ENCODE measurements around the gene GAD1. TPM values are rescaled to one million over a fixed set of nuclear protein-coding genes. Genes with fewer than 3 reads are reported as not detected.

GAD1 gene
- total and polyA plus RNA-seq, 2 of the 4 experiments (the other 2 are of a cell fraction), result not detected

- no peak overlapping the region for H3K56ac ChIP-seq (ENCODE audit: extremely low read depth, insufficient read depth, low read length)
- no peak overlapping the region for H3K27ac ChIP-seq (ENCODE audit: insufficient read depth, low read length)
- H2BK20ac ChIP-seq (ENCODE audit: low read depth, low read length), result no peak overlapping the region
- no peak for TF ChIP-seq MAFK (IDR thresholded peaks at IDR 0.05; ENCODE audit: low read depth, low read length)
- no peak for TF ChIP-seq BHLHE40 (IDR thresholded peaks at IDR 0.05; ENCODE audit: low read depth, low read length)
- TF ChIP-seq MAZ (IDR thresholded peaks at IDR 0.05; ENCODE audit: borderline replicate concordance, low read depth, low read length), result no peak
- no peaks in the 10 kb centered on the region for H3K79me1 ChIP-seq (ENCODE audit: low read depth in 1 of 2, low read length in 2 of 2)
- no peaks in the 10 kb centered on the region for H3K9me3 ChIP-seq (ENCODE audit: control insufficient read depth, insufficient read depth, low read length)
- no peak overlapping the region for H3K4me2 ChIP-seq (ENCODE audit: low read depth, low read length)
- intact Hi-C loops (cut with micrococcal nuclease) (no loop called here), dilution Hi-C loops (cut with HindIII; ENCODE audit: low sequenced_read_pairs, unreplicated experiment) (no loop called here), in situ Hi-C loops (cut with MboI; ENCODE audit: low sequenced_read_pairs) (no loop called here)
- no peak overlapping the region for H2BK120ac ChIP-seq (ENCODE audit: low read depth, low read length)
- H4K8ac ChIP-seq (ENCODE audit: low read depth in 2 of 2, low read length in 2 of 2), result no peak overlapping the region
- H2BK15ac ChIP-seq (ENCODE audit: low read depth, low read length), result no peak overlapping the region
- H4K5ac ChIP-seq (ENCODE audit: low read depth, low read length), result no peak overlapping the region
- CTCF ChIA-PET, result interaction anchor here (1.4 kb wide), 1 partner anchor 14 kb away, joined by 5 read pairs; no protein-coding TSS in a partner anchor
- no peak overlapping the region for H2AFZ ChIP-seq (replicated peaks; ENCODE audit: low read length, poor library complexity)
- no peak for DNase-seq
- H3K4me3 ChIP-seq (ENCODE audit: insufficient read depth, low read depth, low read length), result no peak overlapping the region
- ATAC-seq (ENCODE audit: low read depth), result no peak
- H3K27me3 ChIP-seq (ENCODE audit: control insufficient read depth, insufficient read depth, low read length), result no peaks in the 10 kb centered on the region; the same call in 1 of the 2 replicates
- H3K23ac ChIP-seq (ENCODE audit: low read depth, low read length), result no peak overlapping the region
- no peaks in the 10 kb centered on the region for H4K20me1 ChIP-seq (ENCODE audit: insufficient read depth, low read length)
- H3K36me3 ChIP-seq (ENCODE audit: control insufficient read depth, insufficient read depth, low read length), result no peaks in the 10 kb centered on the region
- H3K4ac ChIP-seq (ENCODE audit: low read depth, low read length), result no peak overlapping the region
- H3K4me1 ChIP-seq (ENCODE audit: control insufficient read depth, insufficient read depth, low read length), result no peaks in the 10 kb centered on the region
- BruUV-seq (replicated peaks), result no TSS peak
- POLR2A ChIA-PET (ENCODE audit: unreplicated experiment), result no interaction called here
- H4K91ac ChIP-seq (ENCODE audit: insufficient read depth, low read depth, low read length), result no peak overlapping the region
- no peak overlapping the region for H3K14ac ChIP-seq (replicated peaks; ENCODE audit: low read depth, low read length)
- no peak overlapping the region for H2AK9ac ChIP-seq (replicated peaks; ENCODE audit: low read depth, low read length, poor library complexity)
- H2BK5ac ChIP-seq (ENCODE audit: low read depth, low read length, poor library complexity, severe bottlenecking), result no peak overlapping the region
- H3K9ac ChIP-seq (ENCODE audit: low read depth, low read length), result no peak overlapping the region
- H3K9me1 ChIP-seq (ENCODE audit: insufficient read depth, low read length), result no peaks in the 10 kb centered on the region
- H2AK5ac ChIP-seq (ENCODE audit: low read depth, low read length), result no peak overlapping the region
- no peak overlapping the region for H3K18ac ChIP-seq (ENCODE audit: low read depth, low read length)
Observed at GRCh38 chr2:170887496-170887895, 70.8 kb downstream of the GAD1 start.

Measured in IMR-90 (cell line).